T follicular helper cell (primary cell): ENCODE measurements around the gene HORMAD2.
"Not testable (repeated sequence)": the region's sequence is repeated elsewhere in the genome, so short reads cannot be mapped to it uniquely, and the experiment has no call there.

Experiments
- DNase-seq: peaks from one replicate; pipeline ENCODE4 v3.0.0-alpha.2; 2020; ENCODE audit warnings: low read depth

Gene HORMAD2

DNA sequence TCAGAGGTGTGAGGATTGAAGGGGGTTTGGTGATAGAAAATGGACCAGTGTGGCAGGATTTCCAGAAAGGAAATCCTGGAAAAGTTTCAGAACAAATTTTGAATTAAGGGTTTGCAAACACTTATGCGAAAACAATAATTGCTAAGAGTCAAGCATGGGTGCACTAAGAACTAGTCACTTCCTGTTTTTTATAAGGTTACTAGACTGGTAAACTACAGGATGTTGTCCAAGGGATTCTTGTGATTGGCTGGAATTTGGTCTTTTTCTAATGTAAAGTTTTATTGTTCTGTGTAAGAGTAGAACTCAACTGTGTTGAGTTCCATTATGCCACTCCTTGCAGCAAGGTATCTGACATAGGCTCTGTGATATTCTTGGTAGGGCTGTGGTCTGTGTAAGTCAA lies 112.2 kb downstream of the HORMAD2 start:
- no peak for DNase-seq

DNA sequence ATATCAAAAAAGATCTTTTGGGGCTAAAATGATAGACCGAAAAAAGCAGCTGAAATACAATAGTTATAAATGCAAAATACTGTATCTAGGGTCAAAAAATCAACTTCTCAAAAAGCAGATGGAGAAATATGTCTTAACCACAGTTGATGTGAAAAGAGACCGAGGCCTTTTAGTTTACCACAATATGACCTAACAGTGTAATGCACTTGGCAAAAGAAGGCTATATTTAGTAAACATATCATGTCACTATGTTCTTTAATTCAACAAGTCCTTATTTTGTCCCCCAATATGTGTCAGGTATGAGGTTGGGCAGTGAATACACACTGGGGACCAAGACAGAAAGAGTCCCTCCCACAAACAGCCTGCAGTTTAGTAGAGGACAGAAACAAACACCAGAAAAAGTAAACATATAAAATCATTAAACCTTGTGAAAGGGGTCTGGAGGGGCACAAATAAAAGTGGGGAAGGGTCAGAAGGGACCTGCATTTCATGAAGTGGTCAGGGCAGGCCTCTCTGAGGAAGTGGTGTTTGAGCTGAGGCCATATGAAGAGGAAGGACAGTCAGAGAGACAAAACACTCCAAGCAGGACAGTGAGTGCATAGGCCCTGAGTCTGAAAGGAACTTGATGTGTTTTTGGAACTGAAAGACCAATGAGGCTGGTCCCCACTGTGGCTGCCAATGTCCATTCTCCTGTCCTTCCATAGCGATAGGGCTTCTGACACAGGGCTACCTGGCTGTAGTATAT lies 112.9 kb downstream of the HORMAD2 start:
- no peak for DNase-seq

DNA sequence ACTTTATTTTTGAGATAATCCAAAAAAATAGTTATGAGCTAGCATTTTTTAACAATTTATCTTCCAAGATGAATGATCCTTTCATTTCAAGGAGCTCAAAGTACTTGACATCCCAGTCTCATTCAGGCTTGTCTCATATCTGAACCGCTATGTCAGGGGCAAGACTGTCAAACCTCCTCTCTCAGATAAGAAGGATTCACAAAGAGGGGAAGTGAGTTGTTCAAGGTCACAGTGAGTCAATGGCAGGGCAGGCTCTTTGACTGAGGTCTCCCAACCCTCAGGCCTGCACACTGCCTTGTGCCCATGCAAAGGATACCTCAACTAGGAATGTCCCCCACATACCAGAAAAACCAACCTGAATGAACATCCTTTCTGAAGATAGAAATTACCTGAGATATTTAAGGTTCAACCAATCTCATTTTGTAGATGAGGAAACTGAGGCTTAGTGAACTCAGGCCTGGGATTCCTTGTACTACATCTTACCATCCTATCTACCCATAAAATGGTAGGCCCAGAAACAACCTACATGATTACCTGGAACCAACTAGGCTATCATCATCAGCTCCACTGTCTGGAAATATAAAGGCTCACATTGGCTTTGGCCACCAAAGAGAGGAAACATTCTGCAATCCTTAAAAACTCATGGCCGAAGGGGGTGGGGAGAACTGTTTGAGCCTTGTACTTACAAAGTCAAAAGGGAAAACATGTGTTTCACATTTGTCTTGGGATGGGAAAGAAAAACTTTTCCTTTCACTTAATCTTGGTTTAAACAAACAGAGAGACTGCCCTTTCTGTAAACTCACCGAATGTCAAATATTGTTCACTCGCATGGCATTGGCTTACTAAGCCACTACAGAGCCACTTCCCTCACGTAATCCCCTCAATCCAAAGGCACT lies 115.2 kb downstream of the HORMAD2 start:
- no peak for DNase-seq

DNA sequence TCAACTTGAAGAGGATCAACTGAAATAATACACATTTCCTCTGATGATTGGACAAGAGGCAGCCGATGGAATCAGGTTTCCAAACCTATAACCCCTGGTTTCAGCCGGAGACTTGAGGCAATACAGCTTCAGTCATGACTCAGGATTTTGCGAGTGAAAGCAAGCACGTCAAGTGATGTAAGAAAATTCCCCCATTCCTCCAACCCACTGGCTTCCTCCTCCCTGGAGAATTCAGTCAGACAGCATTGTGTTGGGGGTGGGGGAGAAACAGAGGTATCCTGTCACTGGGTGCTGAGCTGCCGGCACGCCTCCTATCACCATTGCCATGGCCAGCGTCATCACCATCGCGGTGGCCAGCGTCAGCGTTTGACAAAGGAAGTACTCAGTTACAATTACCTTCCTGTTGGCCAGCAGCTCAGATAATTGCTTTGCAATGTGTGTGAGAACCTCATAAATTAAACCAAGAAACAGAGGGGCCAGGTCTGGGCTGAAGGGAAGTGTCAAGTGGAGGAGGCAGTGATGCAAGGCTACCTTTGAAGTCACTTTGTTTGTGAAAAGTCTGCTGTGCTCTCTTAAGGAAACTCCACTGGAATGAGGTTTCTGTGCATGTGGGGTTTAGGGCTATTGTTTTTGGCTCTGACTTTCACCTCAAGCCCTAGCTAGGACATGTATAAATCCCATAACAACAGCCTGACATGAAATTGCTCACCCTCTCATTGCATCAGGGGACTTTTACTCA lies 116.0 kb downstream of the HORMAD2 start:
- peak; percentile 3 for DNase-seq

DNA sequence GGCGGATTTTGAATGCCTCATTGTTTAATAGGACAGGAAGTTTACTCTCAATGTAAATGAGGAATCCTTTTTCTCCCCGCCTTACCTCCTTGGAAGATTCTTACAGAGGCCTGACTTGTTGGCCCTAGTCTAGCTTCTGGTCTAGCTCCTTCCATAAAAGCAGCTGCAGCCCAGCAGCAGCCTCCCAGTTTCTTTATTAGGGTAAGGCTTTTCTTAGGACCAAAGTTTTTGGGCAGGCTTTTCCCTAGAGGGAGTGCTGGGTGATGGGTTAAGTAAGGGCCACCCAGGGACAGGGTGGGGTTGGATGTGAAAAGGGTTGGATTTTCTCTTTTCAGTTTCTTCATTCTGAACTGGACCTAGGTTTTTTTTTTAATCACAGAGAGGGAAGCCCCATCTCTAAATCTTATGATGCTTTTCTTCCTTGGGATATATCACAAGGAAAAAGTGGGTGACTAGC lies 116.6 kb downstream of the HORMAD2 start:
- no peak for DNase-seq

DNA sequence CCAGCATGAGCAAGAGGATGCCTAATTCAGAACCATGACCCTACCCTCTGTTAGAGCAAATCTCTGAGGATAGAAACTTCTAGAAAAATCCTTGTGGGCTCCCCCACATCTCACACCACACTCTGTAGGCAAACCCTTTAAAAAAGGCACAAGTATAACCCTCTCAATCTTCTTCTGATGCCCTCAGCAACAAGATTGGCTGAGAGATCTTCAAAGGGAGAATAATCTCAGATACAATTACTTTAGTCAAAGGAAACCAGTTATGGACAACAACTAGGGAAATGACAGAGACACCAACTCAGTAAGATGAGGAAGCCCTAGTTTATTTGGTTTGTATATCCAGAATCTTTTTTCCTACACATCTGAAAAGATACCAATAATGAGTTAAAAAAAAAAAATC lies 117.1 kb downstream of the HORMAD2 start:
- DNase-seq = no peak

DNA sequence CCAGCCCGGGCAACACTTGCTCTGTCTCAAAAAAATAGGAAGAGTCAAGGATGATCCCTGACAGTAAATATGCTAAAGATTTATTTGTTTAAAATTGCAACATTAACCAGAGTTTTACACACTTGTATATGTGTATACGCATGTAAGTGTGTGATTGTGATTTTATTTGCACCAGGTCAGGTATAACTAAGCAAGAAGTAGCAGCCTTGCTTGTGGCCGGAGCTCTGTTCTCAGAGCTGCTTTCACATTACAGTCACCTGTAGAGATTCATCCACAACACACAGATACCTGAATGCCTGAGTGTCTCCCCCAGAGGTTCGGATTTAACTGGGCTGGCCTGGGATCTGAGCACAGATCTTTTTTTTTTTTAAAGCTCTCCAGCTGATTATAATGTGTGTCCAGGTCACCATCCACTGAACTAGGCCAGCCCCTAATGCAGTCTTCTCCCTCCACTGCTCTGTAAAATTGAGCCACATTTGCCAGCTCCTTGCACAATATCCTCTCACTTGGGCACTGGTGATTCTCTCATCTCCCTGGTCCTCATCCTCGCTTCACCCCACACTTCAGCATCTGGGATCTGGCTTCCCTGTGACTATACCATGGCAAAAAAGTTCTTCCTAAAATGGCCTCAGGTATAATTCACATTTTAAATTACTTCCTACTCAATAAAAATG lies 118.0 kb downstream of the HORMAD2 start:
- DNase-seq = no peak

DNA sequence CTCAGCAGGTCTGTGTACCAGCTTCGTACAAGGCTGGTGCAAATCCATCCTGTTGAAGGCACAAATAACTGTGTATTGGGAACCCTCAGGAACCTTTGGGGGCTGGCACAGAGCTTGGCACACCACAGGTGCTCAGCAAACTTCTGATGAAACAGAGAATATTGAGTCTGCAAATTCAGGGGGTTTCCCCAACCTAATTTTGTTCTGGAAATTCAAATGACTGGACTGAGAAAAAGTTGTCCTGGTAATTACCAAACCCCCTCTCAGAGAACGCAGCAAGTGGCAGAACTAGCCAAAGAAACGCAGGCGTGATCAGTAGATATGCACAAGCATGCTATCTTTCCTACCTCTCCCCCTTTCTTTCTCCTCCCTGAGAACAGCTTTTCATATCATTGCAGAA lies 118.7 kb downstream of the HORMAD2 start:
- DNase-seq = no peak

DNA sequence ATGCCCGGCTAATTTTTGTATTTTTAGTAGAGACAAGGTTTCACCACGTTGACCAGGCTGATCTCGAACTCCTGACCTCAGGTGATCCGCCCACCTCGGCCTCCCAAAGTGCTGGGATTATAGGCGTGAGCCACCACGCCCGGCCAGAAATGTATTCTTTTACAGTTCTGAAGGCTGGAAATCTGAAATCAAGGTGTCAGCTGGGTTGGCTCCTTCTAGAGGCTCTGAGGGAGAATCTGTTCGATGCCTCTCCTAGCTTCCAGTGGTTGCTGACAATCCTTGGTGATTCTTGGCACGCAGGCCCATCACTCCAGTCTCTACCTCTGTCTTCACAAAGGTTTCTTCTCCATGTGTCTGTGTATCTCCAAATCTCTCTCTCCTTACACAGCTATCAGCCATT lies 120.6 kb downstream of the HORMAD2 start:
- DNase-seq = not testable (repeated sequence)

DNA sequence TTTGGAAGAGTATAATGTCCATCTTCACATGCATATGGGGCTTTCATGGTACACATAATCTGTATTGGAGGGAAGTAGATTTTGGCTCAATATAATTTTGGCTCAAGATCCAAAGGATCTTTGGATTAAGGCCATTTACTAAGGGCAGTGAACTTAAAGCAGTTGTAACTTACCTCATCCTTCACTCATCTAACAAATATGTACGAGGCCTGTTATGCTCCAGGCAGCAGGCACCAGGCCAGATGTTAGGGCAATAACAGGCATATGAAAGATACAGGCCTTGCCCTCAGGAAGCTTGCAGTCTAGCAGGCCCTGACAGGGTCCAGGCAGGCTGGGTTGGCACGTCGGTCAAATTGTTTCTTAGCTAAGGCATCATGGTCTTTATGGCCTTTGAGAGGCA lies 121.7 kb downstream of the HORMAD2 start:
- no peak for DNase-seq

DNA sequence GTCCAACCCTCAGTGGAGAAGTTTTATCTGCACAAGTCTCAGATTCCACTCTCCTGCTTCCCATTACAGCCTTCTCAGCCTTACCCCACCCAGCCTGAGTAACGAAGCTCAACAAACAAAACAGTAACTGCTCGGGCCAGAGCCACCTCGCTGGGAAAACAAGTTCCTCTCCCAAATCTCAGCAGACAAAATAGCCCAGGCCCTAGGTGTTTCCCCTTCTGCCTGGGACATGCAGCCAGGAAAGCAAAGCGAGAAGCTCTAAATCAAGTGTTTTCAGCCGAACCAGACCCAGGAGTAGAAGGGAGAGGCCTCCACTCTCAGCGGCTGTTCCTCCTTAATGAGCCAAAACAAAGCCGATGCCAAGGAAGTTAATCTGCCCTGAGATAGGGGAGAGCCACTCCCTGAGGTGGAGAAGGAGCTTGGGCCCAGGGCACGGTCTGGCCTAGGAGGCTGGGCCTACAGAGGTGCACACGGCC lies 122.3 kb downstream of the HORMAD2 start:
- DNase-seq = no peak

DNA sequence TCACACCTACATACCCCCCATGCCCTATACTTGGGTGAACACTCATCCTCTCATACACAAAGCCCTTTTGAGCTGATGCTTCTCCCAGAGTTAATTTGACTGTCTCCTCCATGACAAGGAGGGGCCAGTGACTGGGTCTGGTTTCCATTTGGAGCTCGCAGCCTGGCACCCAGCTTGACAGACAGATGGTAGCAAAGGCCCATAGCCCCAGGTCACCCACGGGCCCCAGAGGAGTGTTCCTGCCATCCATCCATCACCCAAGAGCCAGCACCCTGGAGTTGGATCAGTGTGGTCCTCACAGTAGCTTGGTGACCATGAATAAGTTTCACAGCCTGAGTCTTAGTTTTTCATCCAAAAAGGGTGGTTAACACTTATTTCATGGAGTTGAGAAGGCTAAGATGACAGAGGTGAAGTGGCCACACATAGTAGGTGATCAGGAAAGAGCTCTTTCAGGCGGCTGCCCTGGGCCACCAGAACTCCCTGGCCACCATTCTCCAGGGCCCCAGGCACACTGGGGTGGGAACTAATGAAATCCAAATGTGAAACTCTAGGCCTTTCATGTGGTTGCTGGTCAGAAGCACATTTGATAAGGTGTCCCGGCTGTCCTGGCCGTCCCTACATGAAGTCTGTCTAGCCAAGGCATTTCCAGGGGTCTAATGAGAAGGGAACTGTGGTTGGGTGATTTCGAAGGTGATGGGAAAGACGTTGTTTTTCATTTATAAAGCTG lies 123.9 kb downstream of the HORMAD2 start:
- no peak for DNase-seq

DNA sequence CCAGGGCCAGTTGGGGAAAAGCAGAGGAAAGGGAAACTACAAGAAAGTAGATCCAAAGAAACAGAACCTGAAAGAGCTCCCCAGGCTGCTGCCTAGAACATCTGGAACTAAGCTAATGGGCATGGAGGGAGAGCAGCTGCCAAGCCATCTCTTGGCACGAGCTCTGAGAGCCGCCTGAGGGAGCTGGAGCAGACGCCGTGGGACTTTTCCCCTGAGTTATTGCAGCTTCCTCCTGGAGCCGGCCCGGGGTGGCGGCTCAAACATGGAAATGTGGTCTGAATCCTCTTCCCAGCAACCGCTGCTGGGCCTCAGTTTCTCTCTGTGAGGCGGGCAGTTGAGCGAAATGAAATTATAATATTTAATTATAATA lies 124.5 kb downstream of the HORMAD2 start:
- no peak for DNase-seq

DNA sequence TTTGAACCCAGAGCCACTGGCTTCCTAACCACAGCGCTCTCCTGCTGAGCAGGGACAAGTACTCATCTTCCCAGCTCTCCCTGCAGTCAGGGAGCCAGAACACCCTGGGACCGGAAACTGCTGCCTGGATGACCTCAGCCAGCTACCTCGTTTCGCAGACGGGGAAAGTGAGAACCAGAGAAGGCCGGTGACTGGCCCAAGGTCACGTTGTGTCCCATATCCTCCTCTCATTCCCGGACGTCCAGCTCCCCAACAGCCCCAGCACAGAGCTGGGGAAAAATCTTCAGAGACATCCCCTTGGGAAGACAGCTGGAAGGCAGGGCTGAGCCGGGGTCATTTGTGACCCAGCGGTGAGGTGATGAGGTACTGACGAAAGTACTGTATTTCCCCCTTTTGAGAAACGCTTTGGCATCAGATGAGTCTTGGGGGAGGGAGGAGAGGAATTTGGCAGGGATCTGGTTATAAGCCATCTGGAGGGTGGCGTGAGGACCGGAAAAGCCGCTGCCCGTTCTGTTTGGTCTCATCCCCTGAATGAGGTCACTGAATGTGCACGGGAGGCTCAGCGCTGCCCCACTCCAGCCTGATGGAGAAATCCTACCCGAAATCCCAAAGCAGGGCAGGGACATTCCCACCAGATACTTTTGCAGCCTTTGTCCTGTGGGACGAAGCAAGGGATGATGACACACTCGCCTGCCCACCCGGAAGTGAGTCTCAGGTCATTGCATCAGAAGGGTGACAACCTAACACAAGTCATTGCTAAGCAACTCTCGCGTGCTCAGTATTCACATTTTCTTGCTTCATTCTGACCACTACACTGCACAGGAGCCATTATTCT lies 125.2 kb downstream of the HORMAD2 start:
- no peak for DNase-seq

DNA sequence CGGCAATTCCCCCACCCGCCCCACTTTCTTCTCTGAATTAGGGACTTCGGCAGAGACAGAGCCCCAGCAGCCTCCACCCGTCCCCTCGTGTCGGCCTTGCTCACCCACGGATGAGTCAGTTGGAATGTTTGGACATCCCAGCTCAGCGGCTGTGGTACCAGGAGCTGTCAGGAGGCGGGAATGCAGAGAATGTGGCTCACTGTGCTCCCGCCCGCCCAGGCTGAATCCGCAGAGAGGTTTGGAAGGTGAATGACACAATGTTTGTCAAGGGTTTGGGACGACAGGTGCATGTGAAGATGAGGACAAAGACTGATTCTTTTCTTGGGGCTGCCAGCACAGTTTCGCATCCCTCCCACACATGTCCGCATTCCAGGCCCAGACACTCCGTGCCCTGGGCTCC lies 126.7 kb downstream of the HORMAD2 start:
- DNase-seq = no peak

DNA sequence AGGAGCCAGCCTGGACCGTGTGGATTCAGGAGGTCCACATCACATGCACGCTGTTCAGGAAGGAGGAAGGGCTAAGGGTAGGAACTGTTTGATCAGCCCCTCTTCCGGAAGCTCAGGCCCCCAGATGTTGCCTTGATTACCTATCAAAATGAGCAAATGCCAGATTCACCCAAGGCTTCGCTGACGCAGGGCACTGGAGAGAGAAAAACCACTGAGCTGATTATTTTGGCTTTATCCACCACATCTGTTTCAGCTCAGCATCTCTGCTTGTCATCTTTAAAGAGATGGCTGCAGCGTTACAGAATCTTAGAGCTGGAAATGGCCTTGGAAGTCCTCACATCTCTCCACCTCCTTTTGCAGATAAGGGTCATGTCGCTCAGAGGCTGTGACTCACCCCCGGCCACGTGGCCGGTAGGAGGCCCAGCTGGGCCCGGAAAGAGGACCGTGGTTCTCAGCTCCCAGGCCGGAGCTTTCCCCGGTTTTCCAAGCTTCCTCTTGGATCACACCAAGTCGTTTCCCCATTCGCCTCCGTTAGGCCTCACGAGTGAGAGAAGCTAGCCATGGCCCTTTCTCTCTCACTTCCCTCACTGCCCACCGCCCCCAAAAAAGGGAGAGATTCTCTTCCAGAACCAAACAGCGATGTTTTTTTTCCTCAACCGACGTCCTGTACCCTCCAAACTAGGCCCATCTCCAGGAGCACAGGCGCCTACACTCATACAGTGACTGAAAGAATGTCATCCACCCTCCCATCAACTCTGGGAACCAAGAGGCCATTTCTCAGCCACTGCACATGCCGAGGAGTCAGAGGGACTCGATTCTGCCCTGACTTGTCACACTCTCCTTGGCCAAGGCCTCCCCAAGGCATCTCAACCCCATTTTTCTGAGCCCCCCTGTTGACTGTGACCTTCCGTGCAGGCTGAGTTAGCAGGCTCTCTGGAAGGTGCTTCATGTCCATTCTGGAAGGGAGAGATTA lies 128.7 kb downstream of the HORMAD2 start:
- DNase-seq = no peak

DNA sequence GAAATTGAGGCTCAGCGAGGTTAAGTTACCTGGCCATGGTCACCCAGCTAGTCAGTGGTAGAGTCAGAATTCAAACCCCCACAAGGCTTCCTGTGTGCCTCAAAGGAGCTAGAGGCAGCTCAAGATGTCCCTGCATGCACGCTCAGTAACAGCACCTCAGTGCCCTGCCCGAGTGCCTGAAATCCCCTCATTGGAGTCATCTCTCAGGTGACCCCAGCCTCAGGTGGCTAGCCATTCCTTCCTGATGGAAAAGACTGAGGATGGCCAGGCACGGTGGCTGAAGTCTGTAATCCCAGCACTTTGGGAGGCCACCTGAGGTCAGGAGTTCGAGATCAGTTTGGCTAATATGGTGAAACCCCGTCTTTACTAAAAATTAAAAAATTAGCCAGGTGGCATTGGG lies 129.4 kb downstream of the HORMAD2 start:
- no peak for DNase-seq

DNA sequence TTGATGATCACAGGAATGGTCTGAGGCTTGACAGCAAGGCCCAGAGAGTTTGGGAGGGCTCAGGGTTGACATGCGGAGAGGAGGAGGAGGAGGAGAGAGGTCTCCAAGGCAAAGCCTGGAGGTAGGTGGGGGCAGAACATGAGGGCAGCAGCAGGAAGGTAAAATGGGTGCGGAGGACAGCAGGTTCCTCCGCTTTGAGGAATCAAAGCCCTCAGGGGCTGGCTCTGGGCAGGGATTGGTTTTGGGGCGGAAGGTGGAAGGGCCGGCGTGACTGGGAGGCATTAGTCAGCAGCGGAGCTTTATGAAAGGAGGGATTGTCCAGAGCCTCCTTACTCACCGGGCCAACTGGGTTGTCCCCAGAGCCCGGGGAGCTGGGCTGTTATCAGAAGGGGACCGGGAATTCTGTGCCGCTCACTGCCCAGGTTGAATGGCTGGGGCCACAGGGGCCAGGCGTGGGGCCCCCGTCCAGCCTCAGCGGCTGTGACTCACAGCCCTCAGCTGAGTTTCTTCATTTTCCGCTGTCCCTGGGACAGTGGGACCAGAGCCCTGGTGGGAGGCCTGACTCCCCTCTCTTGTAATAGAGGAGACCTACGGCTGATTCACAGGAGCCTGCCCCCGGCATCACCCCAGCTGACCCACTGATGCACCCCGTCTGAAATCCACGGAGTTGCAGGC lies 130.1 kb downstream of the HORMAD2 start:
- DNase-seq = no peak
